ENCODE results near the gene KRTAP5-4. TPM values are rescaled to one million over a fixed set of nuclear protein-coding genes. Genes with fewer than 3 reads are reported as not detected.
"Not testable (repeated sequence)": the region's sequence is repeated elsewhere in the genome, so short reads cannot be mapped to it uniquely, and the experiment has no call there.

The KRTAP5-4 gene
- total and polyA plus RNA-seq, 4 donors: not detected

DNA sequence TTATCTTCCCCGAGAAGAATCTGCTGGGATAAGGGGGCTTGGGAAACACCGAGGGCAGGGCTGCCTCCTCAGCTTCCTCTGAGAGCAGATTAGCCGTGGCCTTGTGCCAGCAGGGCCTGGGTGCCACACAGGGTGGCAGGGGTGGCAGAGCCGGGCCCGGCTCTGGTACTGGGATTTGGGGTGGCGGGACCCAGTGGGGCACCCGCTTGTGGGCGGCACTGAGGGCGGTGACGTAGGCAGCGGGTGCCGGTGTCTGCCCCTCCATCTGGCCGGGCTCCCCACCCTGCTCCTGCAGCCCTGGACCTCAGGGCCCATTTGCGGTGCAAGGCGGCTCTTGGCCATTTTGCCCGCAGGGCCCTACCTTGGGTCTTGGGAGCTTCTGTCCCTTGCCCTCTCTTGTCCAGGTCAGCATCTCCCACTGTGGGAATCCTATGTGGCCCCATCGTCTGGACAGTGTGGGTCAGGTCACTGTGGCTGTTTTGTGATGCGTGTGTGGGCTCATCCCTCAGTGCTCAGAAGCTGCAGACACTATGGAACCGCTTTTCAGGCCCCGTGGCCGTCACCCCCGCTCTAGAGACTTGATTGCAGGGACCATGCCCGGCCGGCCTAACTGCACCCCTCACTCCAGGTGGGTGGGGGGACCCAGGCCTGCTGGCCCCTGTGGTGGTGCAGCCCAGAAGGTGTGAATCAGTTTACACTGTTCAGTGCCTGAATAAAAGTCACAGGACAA lies 45.3 kb upstream of the KRTAP5-4 start:
- Histone ChIP-seq H3K27me3 (ENCODE audit: control insufficient read depth in 3 of 3, insufficient read depth in 3 of 3, low read length in 2 of 3) (no peaks in the 10 kb centered on the region), H3K36me3 (ENCODE audit: control insufficient read depth in 4 of 4, insufficient read depth in 4 of 4, low read length in 4 of 4) (no peaks in the 10 kb centered on the region), H3K4me1 (ENCODE audit: control insufficient read depth in 5 of 5, insufficient read depth in 5 of 5, low read length in 5 of 5) (peaks cover 0 to 14% (median 3%) of the 10 kb centered on the region in 5 donors), H3K4me3 (no peak overlapping the region), H3K9me3 (ENCODE audit: control insufficient read depth in 4 of 4, insufficient read depth in 3 of 4, low read length in 3 of 4) (peaks cover 0 to 5% (median 0%) of the 10 kb centered on the region in 4 donors), H3K9ac (ENCODE audit: insufficient read depth in 1 of 2, low read length in 2 of 2) (no peak overlapping the region), H3K27ac (ENCODE audit: low read depth in 1 of 2, low read length in 1 of 2) (no peak overlapping the region)
- ATAC-seq (ENCODE audit: insufficient read depth, low FRiP score) (no peak), DNase-seq (no peak)
- no peak for TF ChIP-seq CTCF (IDR thresholded peaks at IDR 0.05; ENCODE audit: control extremely low read depth, extremely low read depth)
- 86 to 87% methylated on average over 21 to 24 of the region's 24 CpGs for WGBS, 2 donors

DNA sequence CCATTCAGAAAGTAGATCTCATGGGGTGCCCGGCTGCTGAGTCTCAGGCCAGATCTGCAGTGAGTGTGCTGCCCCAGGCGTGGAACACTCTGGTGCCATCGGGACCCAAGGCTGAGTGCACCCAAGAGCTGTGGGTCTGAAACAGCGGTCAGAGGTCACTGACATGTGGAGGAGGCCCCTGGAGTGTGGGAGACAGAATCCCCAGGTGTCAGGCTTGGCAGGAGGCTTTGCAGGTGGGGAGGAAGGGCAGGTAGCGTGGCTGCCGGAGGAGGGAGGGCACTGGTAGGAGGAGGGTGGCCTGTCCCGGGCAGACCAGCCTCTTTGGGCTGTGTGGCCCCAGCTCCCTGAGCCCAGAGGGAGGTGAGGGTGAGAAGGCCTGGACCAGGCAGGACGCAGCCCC lies 43.4 kb upstream of the KRTAP5-4 start:
- DNase-seq: no peak
- 76 to 90% methylated on average over 4 to 6 of the region's 8 CpGs for WGBS, 2 donors
- H3K9me3 ChIP-seq (ENCODE audit: control insufficient read depth in 4 of 4, insufficient read depth in 3 of 4, low read length in 3 of 4): no peaks in the 10 kb centered on the region
- no peak for ATAC-seq (ENCODE audit: insufficient read depth, low FRiP score)
- no peaks in the 10 kb centered on the region for H3K27me3 ChIP-seq (ENCODE audit: control insufficient read depth in 3 of 3, insufficient read depth in 3 of 3, low read length in 2 of 3)
- H3K4me3 ChIP-seq: no peak overlapping the region
- H3K27ac ChIP-seq (ENCODE audit: low read depth in 1 of 2, low read length in 1 of 2): no peak overlapping the region
- H3K36me3 ChIP-seq (ENCODE audit: control insufficient read depth in 4 of 4, insufficient read depth in 4 of 4, low read length in 4 of 4): no peaks in the 10 kb centered on the region
- no peak overlapping the region for H3K9ac ChIP-seq (ENCODE audit: insufficient read depth in 1 of 2, low read length in 2 of 2)
- TF ChIP-seq CTCF (IDR thresholded peaks at IDR 0.05; ENCODE audit: control extremely low read depth, extremely low read depth): no peak
- H3K4me1 ChIP-seq (ENCODE audit: control insufficient read depth in 5 of 5, insufficient read depth in 5 of 5, low read length in 5 of 5): peaks cover 0 to 14% (median 3%) of the 10 kb centered on the region in 5 donors

- not testable (repeated sequence) for ATAC-seq (ENCODE audit: insufficient read depth, low FRiP score); H3K9ac ChIP-seq (ENCODE audit: insufficient read depth in 1 of 2, low read length in 2 of 2); H3K4me1 ChIP-seq (ENCODE audit: control insufficient read depth in 5 of 5, insufficient read depth in 5 of 5, low read length in 5 of 5); H3K36me3 ChIP-seq (ENCODE audit: control insufficient read depth in 4 of 4, insufficient read depth in 4 of 4, low read length in 4 of 4); H3K27ac ChIP-seq (ENCODE audit: low read depth in 1 of 2, low read length in 1 of 2); DNase-seq; H3K27me3 ChIP-seq (ENCODE audit: control insufficient read depth in 3 of 3, insufficient read depth in 3 of 3, low read length in 2 of 3); H3K4me3 ChIP-seq; H3K9me3 ChIP-seq (ENCODE audit: control insufficient read depth in 4 of 4, insufficient read depth in 3 of 4, low read length in 3 of 4)
- WGBS, 2 donors: 55 to 66% methylated on average over 17 to 18 of the region's 18 CpGs
These were observed 40.9 kb upstream of the KRTAP5-4 start for GRCh38 chr11:1662699-1663283.

DNA sequence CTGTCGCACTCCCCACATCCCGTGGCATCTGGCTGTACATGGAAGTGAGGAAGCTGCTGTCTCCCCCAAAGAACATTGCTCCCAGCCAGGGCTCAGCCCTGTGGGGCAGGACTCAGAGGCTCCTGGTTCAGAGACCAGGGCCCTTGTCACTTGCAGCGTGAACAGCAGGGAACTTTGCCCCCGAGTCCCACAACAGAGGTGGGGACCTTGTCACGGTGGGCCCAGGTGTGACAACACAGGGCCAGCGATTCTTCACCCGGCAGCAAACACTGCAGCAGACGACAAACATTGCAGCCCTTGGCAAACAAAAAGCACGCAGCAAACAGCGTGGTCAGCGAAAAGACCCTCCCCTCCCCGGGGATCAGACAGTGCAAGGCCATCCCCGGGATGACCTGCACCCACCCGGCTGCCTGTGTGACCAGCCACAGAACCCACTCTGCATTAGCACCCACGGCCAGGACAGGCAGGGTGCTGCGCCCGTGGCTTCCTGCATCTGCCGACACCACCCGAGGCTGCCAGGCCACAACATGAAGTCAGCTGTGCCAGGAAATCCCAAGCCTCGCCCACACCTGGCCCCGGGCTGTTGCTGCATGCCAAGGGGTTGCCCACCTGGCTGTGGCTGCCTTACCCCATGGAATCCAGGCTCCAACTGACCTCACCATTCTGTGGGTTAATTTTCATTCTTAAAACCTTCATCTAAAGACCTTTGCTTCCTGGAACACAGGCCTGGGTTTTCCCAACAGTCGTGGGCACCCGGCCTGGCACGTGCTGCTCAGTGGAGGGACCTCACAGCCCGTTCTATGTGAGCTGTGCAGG lies 39.7 kb upstream of the KRTAP5-4 start:
- not testable (repeated sequence) for ATAC-seq (ENCODE audit: insufficient read depth, low FRiP score); H3K9ac ChIP-seq (ENCODE audit: insufficient read depth in 1 of 2, low read length in 2 of 2)

More for the DNA sequence above, 39.7 kb upstream of the KRTAP5-4 start:
- not testable (repeated sequence) for H3K27me3 ChIP-seq (ENCODE audit: control insufficient read depth in 3 of 3, insufficient read depth in 3 of 3, low read length in 2 of 3); H3K4me1 ChIP-seq (ENCODE audit: control insufficient read depth in 5 of 5, insufficient read depth in 5 of 5, low read length in 5 of 5); H3K9me3 ChIP-seq (ENCODE audit: control insufficient read depth in 4 of 4, insufficient read depth in 3 of 4, low read length in 3 of 4); H3K4me3 ChIP-seq; H3K36me3 ChIP-seq (ENCODE audit: control insufficient read depth in 4 of 4, insufficient read depth in 4 of 4, low read length in 4 of 4); H3K27ac ChIP-seq (ENCODE audit: low read depth in 1 of 2, low read length in 1 of 2); DNase-seq
- 65% methylated on average over 19 to 21 of the region's 25 CpGs for WGBS, 2 donors

All from lung (tissue), 12 donors.